ENCODE results near the gene RETREG2.

RETREG2 gene

DNA sequence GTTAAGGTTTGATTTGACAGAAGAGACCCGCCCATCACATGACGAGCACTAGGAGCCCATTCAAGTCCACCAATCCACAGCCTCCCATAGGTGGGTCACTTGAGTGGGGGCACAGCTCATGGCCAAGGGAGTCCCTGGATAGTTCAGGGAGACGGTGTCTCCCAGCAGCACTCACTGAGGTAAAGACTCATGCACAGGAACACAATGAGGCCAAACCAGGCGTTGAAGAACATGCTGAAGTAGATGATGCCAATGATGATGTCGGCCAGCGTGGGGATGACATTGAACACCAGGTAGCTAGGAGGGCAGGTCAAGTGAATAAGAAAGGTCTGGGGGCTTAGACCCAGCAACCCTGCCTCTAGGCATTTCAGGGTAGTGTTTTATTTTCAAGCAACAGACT, 36.7 kb downstream of the RETREG2 start:
- DNase-seq (ENCODE audit: low read depth in 2 of 2): no peak

DNA sequence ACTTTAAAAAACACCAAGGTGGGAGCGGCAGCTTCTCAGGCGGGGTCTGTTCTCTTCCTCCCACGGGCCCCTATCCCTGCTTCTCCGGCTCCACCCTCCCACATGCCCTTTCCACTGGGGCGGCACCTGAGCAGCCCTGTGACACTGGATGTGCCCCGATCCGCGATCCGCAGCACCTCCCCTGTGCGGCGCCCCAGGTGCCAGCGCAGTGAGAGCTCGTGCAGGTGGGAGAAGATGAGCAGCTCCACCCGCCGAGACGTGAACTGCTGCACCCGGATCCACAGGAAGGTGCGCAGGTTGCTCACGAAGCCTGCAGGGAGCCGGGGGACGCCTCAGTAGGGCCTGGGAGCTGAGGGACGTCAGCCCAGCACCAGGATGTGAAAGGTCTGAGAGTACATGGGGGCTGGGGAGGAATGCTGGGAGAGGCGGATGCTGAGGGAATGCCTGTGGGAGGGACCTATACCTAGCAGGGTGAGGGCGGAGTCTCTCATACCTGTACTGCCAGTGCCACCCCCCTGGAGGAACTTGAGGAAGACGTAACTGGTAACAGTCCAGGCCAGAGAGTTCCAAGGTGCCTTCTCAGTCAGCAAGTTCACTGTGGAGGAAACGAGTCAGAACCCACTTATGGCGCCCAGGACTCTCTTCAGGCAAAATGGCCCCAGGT, 37.9 kb downstream of the RETREG2 start:
- DNase-seq (ENCODE audit: low read depth in 2 of 2): no peak

DNA sequence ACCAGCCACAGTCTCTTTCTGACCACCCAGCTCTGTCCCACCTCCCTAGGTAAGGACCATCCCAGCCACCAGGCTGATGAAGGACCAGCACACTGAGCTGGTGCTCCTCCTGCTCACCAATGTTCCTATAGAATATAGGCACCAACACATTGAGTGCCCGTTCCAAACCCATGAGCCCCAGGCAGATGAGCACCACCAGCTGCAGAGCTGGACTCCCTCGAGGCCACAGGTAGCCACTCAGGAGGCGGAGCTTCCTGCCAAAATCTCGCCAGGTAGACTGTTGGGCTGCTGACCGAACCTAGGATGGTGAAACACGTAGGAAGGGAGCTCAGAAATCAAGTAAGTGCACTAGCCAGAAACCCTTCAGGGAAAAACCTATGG, 38.5 kb downstream of the RETREG2 start:
- no peak for DNase-seq (ENCODE audit: low read depth in 2 of 2)

DNA sequence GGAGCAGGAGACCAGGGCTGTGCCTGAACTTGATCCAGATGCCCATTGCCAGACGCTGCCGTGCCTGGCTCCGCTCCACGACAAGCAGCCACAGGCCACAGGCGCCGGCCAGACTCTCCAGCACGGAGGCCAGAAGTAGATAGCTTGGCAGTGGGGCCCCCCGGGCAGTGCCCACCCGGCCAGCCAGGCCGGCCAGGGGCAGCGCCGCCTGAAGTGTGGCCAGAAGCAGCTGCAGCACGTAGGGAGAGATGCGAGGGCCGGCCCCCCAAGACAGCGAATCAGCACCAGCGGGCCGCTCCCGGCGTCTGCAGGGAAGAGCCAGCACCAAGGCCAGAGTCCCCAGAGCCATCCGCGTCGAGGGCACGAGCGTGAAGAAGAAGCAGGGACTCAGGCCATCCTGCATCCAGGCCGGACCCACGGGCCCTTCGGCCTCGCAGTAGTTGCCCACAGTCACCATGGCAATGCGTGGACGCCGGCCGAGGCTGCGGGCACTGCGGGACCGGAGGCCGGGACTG, 40.2 kb downstream of the RETREG2 start:
- DNase-seq (ENCODE audit: low read depth in 2 of 2): no peak

DNA sequence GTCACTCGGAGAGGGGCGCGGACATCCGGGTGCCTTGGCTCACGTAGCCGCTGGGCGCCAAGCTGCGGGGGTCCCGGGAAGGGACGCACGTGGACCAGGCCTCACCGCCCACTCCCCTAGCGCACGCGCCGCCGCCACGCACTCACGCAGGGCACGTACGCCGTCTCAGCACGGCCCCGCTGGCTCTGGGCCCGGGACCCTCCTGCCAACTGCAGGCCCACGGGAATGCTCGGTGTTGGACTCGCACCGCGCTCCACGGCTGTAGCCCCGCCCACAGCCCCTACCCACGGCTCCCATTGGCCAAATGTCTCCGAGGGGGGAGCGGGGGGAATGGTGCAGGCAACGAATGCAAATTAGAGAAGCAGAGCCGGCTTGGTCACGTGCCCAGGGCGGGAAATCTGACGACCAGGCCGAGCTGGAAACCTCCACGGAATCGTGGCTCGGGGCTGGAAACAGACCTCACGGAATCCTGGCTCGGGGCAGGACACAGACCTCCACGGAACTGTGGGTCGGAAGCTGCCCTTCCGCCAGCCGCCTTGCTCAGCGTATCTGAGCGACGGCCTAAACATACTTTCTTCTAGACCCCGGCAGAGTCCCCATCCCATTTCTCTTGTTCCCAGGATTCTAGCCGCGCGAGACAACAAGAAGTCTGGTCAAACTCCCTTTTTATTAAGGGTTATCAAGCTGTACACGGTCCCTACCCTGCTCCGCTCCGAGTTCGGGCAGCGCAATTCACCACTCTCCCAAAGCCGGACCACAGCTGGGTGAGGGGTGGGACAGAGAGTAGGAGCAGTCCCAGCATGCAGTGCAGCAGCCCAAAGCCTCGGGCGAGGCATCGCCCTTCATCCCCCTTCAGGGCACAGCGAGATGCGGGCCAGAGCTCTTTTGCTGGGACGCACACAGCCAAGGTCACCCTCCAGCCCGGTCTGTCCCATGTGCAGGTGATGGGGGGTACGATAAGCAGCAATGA, 40.9 kb downstream of the RETREG2 start, which contains the start of gene ABCB6:
TSS of gene ABCB6 (minus strand) at position 227 of the 970 bp plus-strand sequence. CDS start 285 bp downstream, outside the sequence.
- peak; percentile 79 to 86 for DNase-seq (ENCODE audit: low read depth in 2 of 2)

DNA sequence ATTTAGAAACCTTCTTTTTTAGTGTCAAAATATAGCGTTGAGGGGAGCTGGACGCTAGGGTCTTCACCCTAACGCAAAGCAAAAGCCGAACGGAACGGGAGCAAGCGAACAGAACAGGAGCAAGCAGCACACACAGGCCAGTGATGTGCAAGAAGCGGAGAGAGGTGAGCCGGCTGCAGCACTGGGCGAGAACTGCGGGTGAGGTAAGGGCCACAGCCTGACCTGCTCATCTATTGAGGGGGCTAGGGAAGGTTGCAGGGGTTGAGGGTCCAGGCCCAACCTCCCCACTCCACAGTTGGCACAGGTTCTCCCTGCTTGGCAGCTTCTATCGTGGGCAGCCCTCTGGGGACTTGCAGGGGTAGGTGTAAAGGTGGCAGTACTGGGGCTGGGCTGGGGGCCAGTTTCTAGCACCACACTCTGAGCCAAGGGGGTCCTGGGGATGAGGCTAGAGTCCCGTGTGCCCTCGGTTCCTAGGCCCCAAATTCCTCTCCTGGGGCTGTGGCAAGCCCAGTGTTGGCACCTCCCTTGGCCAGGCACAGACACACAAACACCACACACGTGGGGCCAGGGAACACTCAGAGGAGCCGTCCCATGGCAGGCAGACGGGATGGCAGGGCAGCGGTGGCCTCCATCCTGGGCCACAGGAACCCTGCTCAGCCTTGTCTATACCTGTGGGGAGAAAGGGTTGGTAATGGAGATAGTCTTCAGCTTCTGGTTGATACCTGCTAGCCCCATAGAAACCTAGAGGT, 41.9 kb downstream of the RETREG2 start:
- DNase-seq (ENCODE audit: low read depth in 2 of 2): no peak

DNA sequence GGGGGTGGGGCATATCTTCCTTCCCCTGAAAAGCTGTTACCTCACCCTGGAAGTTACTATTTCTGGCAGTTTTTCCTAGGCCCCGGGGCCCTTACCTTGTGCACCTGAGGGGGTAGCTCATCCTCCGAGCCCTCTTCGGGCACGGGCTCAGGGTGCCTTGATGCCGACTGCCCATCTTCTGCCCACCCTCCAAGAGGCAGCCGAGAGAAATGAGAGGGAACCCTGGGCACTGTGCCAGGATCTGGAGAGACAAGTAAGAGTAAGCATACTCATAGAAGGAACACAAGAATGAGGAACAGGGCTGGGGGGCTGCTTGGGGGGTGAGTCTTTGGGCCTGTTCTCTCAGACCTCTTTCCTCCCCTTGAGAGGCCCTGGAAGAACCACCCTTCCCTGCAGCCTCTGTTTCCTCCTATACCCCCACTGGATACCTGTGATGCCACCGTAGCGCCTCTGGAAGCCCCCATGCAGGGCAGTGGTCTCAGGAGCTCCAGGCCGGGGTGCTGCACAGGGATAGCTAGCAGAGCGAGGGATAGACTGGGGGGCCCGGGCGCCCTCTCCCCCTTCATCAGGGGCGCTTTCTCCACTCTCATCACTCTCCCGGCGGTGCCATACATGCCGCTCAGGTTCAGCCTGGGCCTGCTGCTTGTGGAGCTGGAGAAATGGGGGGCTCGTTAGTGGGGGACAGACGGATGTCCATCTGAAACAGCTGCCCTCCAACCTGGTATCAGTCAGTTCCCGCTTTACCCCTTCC, 42.8 kb downstream of the RETREG2 start:
- no peak for DNase-seq (ENCODE audit: low read depth in 2 of 2)

DNA sequence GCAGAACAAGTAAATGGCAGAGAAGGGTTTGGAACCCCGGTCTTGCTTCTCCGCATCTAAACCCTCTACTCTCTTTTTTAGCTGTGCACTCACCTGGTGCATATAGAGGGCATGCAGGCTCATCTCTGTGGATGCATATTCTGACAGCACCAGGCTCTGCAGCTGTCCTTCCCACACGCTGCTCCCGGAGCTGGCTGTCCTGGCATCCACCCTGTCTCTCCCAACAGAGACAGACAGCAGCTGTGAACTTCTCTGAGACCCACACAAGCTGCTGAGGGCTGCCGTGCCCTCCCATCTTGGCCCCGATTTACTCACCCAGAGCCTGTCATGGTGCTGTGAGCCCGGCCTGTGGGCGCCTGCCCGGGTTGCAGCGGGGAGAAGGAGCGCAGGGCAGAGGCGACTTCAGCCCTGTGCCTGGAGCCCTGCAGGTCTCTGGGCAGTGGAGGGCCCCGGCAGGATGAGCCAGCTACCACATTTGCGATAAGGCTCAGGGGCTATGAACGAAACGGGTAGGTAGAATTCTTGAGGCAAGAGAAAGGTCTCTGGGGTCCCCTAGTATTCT, 44.0 kb downstream of the RETREG2 start:
- no peak for DNase-seq (ENCODE audit: low read depth in 2 of 2)

DNA sequence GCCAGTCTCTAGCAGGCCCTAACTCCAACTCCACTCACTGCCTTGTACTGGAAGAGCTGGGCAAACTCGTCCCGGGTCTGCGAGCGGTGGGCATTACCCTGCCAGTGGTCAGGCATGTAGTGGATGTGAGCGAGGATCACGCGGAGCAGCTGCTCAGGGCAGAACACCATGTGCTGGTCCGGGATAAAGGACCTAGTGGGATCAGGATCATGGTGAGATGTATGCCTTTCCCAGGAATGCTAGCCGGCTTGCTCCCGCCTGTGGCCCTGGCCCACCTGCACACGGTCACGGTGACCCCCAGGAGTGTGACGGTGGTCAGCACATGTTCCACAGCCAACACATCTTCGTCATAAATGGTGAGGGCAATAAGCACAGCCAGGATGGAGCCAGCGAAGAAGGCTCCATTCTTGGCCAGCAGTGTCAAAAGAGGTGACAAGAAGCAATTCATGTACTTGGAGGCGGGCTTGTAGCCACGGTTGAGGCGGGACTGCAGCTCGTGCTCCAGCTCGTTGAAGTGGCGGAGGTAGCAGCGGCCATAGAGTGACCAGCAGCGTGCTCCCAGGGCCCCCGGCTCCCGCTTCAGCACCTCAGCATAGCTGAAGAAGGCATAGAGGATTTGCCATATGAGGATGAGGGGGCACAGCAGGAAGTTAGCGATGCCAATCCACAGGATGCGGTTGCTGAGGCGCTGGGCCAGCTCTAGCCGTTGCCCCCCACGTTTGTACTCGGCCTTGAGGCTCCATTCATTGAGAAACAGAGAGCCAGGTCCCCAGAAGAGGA, 45.9 kb downstream of the RETREG2 start:
- DNase-seq (ENCODE audit: low read depth in 2 of 2): no peak

DNA sequence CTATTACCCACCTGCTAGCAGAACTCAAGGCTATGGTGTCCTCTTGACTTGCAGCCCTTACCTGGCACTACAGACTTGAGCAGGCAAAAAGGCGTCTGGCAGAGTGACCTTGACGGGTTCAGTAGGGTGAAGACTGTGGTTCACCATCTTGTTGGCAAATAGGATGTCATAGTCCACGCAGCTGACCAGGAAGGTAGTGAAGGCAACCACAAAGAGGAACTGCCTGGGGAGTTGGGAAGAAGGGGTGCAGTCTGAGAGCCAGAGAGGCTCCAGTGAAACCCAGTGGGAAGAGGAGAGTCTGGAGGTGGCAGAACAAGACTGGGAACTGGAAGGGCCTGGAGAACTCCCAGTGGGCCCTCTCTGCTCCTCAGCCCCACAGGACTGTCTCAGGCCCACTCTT, 47.3 kb downstream of the RETREG2 start:
- DNase-seq (ENCODE audit: low read depth in 2 of 2): no peak

DNA sequence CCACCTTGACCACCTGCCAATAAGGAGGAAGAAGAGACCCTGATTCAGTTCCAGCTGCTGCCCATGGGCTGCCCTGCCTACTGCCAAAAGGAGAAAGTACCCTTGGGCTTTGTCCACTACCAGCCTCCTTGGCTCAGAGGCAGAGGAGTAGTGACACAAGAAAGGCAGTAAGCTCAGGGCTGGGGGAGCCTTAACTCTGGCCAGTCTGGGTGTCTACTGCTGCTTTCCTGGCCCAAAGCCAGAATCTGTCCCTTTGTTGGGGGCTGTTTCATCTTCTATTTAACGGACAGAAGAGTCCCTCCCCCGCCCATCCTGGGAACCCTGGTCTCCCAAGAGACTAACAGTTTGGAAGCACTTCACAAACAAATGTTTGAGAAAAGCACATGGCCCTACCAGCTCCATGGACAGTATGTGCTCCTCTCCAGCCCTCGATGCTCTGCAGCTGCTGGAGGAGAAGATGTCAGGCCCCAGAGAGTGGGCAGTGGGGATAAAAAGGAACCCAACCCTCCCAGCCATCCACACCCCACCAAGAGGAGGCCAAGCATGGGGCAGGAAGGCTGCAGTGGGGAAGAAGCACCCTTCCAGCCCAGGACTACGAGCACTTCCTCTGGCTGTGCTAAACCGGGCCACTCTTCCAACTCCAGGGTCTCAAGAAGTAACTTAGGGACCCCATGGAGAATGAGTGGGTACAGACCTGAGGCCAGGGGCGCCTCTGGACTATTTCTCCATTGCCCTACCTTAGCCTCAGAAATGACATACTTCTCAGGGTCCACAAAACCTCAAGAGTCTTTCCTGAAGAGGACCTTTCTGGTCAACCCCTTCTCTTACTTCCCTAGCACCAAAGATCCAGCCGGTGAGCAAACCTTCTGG, 50.2 kb downstream of the RETREG2 start:
- no peak for DNase-seq (ENCODE audit: low read depth in 2 of 2)

DNA sequence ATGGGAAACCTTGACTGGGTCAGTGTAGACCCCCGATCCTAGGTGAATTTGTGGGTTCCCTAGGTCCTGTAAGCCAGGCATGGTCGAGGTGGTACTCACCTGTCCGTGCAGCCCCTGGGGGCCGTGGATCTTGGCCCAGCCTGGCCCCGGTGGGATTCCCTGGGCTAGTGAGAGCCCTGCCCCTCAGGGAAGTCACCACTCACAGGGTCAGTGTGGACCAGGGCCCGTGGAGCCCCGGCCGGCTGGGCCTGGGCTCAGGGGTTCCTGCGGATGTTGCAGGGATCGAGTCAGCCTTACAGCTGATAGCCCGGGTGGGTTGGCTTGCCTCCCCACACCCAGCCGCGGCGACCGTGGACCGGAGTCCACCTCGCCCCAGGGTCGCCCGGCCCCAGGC, 50.8 kb downstream of the RETREG2 start:
- DNase-seq (ENCODE audit: low read depth in 2 of 2): no peak

DNA sequence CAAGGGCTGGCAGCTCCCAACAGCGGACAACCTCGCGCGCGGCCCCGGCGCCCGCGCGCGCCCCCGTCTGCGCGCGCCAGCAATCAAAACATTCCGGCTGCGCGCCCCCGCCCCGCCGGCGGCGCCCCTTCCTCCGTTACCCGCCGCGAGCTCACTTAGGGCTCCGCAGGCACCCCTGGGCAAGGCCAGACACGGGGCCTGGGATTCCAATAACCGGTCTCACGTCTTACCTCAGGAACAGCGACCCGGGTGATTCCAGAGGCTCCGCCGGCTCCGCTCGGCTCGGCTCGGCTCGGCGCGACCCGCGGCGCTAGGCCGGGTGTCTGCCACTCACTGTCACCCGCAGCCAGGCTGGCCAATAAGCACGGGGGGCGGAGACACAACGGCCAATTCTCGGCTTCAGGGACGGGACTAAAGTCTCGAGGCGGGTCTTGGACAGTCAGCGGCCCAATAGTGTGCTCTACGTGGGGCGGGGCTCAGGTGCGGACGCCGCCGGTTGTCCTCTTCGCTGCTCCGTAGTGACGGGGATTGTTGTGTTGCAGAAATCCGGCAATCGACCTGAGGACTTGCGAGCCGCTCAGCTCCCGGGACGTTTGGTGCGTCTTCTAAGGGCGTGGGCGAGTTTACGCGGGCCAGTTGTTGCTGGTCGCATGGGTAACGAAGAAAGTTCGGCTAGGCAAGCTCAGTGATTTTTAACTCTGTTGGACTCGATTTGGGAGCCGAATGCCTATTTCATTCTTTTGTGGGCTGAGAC, 51.4 kb downstream of the RETREG2 start, which contains the start of the genes ANKZF1 and ATG9A:
TSS of gene ANKZF1 (plus strand) at position 502 of the 754 bp plus-strand sequence. CDS start 452 bp downstream, outside the sequence.
TSS of gene ATG9A (minus strand) at position 332 of the 754 bp plus-strand sequence. CDS start 1,612 bp downstream, outside the sequence.
- DNase-seq (ENCODE audit: low read depth in 2 of 2): peak; percentile 99

DNA sequence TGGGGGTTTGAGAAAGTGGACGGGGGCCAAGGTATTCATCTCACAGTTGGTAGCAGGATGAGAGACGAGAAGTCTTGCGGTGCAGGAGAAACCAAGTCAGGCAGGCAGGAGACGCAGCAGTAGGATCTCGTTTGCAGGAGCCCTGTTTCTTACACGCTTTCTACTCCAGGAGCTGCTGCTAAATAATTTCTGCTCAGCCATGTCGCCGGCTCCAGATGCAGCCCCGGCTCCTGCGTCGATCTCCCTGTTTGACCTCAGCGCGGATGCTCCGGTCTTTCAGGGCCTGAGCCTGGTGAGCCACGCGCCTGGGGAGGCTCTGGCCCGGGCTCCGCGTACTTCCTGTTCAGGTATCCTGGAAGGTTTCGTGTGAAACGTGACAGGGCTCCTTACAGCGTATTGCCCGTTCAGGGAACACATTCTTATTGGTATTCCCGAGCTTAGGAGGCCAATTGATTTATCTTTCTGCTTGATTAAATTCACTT, 52.0 kb downstream of the RETREG2 start:
- no peak for DNase-seq (ENCODE audit: low read depth in 2 of 2)

DNA sequence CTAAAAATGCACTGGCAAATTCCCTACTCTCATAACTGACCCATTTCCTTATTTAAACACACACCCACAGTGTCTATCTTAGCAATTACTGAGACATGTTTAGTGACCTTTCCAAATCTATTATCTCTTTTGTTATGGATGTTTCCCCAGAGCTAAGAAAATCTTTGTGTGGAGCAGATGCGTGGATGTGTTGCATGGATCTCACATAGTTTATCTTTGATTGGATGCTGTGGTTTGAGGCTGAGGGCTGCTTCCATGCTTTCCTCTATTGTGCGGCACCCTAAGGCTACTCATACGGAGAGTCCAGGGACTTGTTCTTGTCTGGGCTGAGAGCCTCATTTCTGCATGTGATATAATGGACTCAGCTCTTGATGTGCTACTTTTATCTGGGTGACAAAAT, 56.3 kb downstream of the RETREG2 start:
- no peak for DNase-seq (ENCODE audit: low read depth in 2 of 2)
